Measurements from ENCODE around the gene STARD13.

Gene STARD13

GRCh38 chr13:33110386-33110712 is 175.2 kb downstream of the STARD13 start:
- TF ChIP-seq CTCF (IDR thresholded peaks at IDR 0.05) = no peak

- no peak; the same call in 1 of the 2 replicates for TF ChIP-seq CTCF (IDR thresholded peaks at IDR 0.05)
Measured at GRCh38 chr13:33109801-33110200, 175.8 kb downstream of the STARD13 start.

GRCh38 chr13:33109271-33109697 is 176.3 kb downstream of the STARD13 start:
- TF ChIP-seq CTCF (IDR thresholded peaks at IDR 0.05) = no peak

- TF ChIP-seq CTCF (IDR thresholded peaks at IDR 0.05) = no peak
Measured at GRCh38 chr13:33108620-33109019, 176.9 kb downstream of the STARD13 start.

- TF ChIP-seq CTCF (IDR thresholded peaks at IDR 0.05) = no peak
Measured at GRCh38 chr13:33107361-33107760, 178.2 kb downstream of the STARD13 start.

GRCh38 chr13:33106656-33107360 is 178.7 kb downstream of the STARD13 start:
- TF ChIP-seq CTCF (IDR thresholded peaks at IDR 0.05) = no peak

- no peak for TF ChIP-seq CTCF (IDR thresholded peaks at IDR 0.05)
Measured at GRCh38 chr13:33105387-33106005, 180.1 kb downstream of the STARD13 start.
